GM21723 (cell line): Measurements from ENCODE around the gene PERP.
"Not testable (repeated sequence)": the region's sequence is repeated elsewhere in the genome, so short reads cannot be mapped to it uniquely, and the experiment has no call there.

ENCODE experiments used
- ATAC-seq: cut with Tn5 transposase; IDR thresholded peaks from one replicate; pipeline ENCODE4 v1.9.1; 2021; ENCODE audit warnings: mild to moderate bottlenecking, moderate library complexity; ENCODE audit not compliant: unreplicated experiment

Gene PERP

GRCh38 chr6:138107078-138107751, at the start of gene PERP:
TSS of gene PERP (minus strand) at chr6:138107419. CDS start at chr6:138107340, 79 bp downstream.
- ATAC-seq, result peak; percentile 80

- ATAC-seq, result no peak
Observed at GRCh38 chr6:138155443-138155842, 48.2 kb upstream of the PERP start.

GRCh38 chr6:138146544-138146943, 39.3 kb upstream of the PERP start:
- no peak for ATAC-seq

GRCh38 chr6:138145402-138145801, 38.2 kb upstream of the PERP start:
- ATAC-seq, result peak; percentile 92

GRCh38 chr6:138142806-138143205, 35.6 kb upstream of the PERP start:
- no peak for ATAC-seq

- ATAC-seq, result no peak
Observed at GRCh38 chr6:138129190-138129589, 22.0 kb upstream of the PERP start.

GRCh38 chr6:138128096-138128495, 20.9 kb upstream of the PERP start:
- no peak for ATAC-seq

- ATAC-seq, result no peak
Observed at GRCh38 chr6:138124096-138124495, 16.9 kb upstream of the PERP start.

- ATAC-seq, result no peak
Observed at GRCh38 chr6:138119976-138120375, 12.8 kb upstream of the PERP start.

GRCh38 chr6:138119229-138119628, 12.0 kb upstream of the PERP start:
- ATAC-seq, result not testable (repeated sequence)

- ATAC-seq, result no peak
Observed at GRCh38 chr6:138117376-138117914, 10.2 kb upstream of the PERP start.

GRCh38 chr6:138116661-138116999, 9.4 kb upstream of the PERP start:
- ATAC-seq, result no peak

- peak; percentile 77 for ATAC-seq
Observed at GRCh38 chr6:138115877-138116660, 8.8 kb upstream of the PERP start.

- ATAC-seq, result no peak
Observed at GRCh38 chr6:138115201-138115600, 8.0 kb upstream of the PERP start.

GRCh38 chr6:138113588-138114210, 6.5 kb upstream of the PERP start:
- ATAC-seq, result no peak

- ATAC-seq, result no peak
Observed at GRCh38 chr6:138110229-138110628, 3.0 kb upstream of the PERP start.

GRCh38 chr6:138109042-138109997, 2.1 kb upstream of the PERP start:
- ATAC-seq, result no peak

- ATAC-seq, result peak; percentile 33
Observed at GRCh38 chr6:138107752-138108592, 753 bp upstream of the PERP start.

- no peak for ATAC-seq
Observed at GRCh38 chr6:138106665-138107077, 548 bp downstream of the PERP start.
